ENCODE results near the gene VAC14. TPM values are rescaled to one million over a fixed set of nuclear protein-coding genes. Genes with fewer than 3 reads are reported as not detected.
A peak's percentile ranks its signal among the peaks of the same experiment; 100 is the strongest.

VAC14 gene
- total and polyA plus RNA-seq, 3 experiments from 2014 or later = 43.4 to 50.3 (median 45.9) TPM

- Mint-ChIP-seq H3K9me3 (no peaks in the 10 kb centered on the region), H3K27ac (peak overlapping the region in 1 of 8 donors; percentile 56), H3K4me1 (no peaks in the 10 kb centered on the region), H3K36me3 (peaks cover 0 to 83% (median 10%) of the 10 kb centered on the region in 3 donors), H3K27me3 (no peaks in the 10 kb centered on the region), H3K4me3 (no peak overlapping the region)
- peak; percentile 24 to 67 (median 30) for DNase-seq
- H3K4me3 ChIP-seq (ENCODE audit: low read length) = no peak overlapping the region
- H3K9me3 ChIP-seq (ENCODE audit: low read length) = no peaks in the 10 kb centered on the region
- ChIA-PET POLR2A (interaction anchor here (0.7 to 1.1 kb wide), 2 partner anchors 85 to 424 kb away, joined by 3 to 4 read pairs; partner anchors contain the start of genes DDX19A and MTSS2), CTCF (interaction anchor here (0.9 to 4.1 kb wide), 23 partner anchors 9 to 585 kb away, joined by 3 to 29 read pairs (median 4); no protein-coding TSS in a partner anchor)
- no peaks in the 10 kb centered on the region for H3K27me3 ChIP-seq (ENCODE audit: insufficient read depth, low read length, poor library complexity, severe bottlenecking)
- no peak overlapping the region for H3K27ac ChIP-seq (ENCODE audit: low read depth, low read length)
- no peaks in the 10 kb centered on the region for H3K4me1 ChIP-seq (ENCODE audit: insufficient read depth, low read length)
- H3K36me3 ChIP-seq (ENCODE audit: insufficient read depth, low read length) = peaks cover 7% of the 10 kb centered on the region
These were observed 30.1 kb downstream of the VAC14 start for GRCh38 chr16:70770626-70771552.

DNA sequence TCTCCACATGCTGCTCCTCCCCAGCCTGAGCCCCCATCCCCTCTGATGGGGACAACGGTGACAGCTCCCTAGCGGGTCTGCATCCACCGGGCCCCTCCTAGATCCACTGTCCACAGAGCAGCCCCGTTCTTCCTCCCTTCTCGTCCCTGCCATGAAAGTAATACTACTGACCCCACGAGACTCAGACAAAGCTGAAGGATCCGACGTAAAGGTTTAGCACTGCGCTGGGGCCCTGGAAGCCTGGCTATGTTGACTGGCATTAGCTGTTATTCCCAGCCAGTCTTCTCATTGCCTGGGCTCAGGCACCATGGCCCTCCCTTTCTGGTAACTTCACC lies 30.7 kb downstream of the VAC14 start:
- CTCF ChIA-PET = interaction anchor here (0.9 to 4.1 kb wide), 14 partner anchors 9 to 586 kb away, joined by 3 to 29 read pairs (median 5); no protein-coding TSS in a partner anchor

DNA sequence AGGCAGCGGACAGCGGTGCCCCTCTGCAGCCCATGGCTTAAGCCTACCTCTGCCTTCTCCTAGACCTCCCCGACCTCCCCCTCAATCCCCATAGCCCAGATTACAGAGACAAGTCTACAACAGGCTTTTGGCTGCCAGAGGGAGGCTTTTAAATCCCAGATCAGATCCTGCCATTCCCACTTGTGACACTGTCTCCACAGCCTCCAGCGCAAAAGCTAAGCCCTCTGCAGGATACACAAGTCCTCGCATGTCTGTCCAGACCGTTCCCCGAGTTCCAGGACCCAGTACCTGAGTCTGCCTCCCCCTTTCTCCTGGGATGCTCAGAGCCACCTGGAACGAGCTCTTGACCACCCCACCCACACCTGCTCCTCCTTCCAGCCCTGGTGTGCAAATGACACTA lies 31.2 kb downstream of the VAC14 start:
- ChIA-PET POLR2A (no interaction called here), CTCF (interaction anchor here (0.9 to 4.1 kb wide), 11 partner anchors 9 to 586 kb away, joined by 3 to 29 read pairs (median 3); no protein-coding TSS in a partner anchor)
- H3K4me3 Mint-ChIP-seq = no peak overlapping the region
- H3K27ac Mint-ChIP-seq = peak overlapping the region in 2 of 8 donors; percentile 21 to 70
- H3K9me3 Mint-ChIP-seq = no peaks in the 10 kb centered on the region
- no peaks in the 10 kb centered on the region for H3K4me1 Mint-ChIP-seq
- no peaks in the 10 kb centered on the region for H3K27me3 ChIP-seq (ENCODE audit: insufficient read depth, low read length, poor library complexity, severe bottlenecking)
- DNase-seq = no peak
- H3K27me3 Mint-ChIP-seq = no peaks in the 10 kb centered on the region
- no peak overlapping the region for H3K27ac ChIP-seq (ENCODE audit: low read depth, low read length)
- peaks cover 7% of the 10 kb centered on the region for H3K36me3 ChIP-seq (ENCODE audit: insufficient read depth, low read length)
- H3K36me3 Mint-ChIP-seq = peaks cover 0 to 83% (median 8%) of the 10 kb centered on the region in 3 donors
- H3K4me3 ChIP-seq (ENCODE audit: low read length) = no peak overlapping the region
- no peaks in the 10 kb centered on the region for H3K9me3 ChIP-seq (ENCODE audit: low read length)
- H3K4me1 ChIP-seq (ENCODE audit: insufficient read depth, low read length) = no peaks in the 10 kb centered on the region

More for the DNA sequence above, 30.7 kb downstream of the VAC14 start:
- Mint-ChIP-seq H3K4me1 (no peaks in the 10 kb centered on the region), H3K27ac (peak overlapping the region in 2 of 8 donors; percentile 52 to 70), H3K36me3 (peaks cover 0 to 83% (median 10%) of the 10 kb centered on the region in 3 donors), H3K27me3 (no peaks in the 10 kb centered on the region), H3K9me3 (no peaks in the 10 kb centered on the region), H3K4me3 (no peak overlapping the region)
- no peak for DNase-seq
- Histone ChIP-seq H3K9me3 (ENCODE audit: low read length) (no peaks in the 10 kb centered on the region), H3K4me3 (ENCODE audit: low read length) (no peak overlapping the region), H3K27ac (ENCODE audit: low read depth, low read length) (no peak overlapping the region), H3K36me3 (ENCODE audit: insufficient read depth, low read length) (peaks cover 7% of the 10 kb centered on the region), H3K27me3 (ENCODE audit: insufficient read depth, low read length, poor library complexity, severe bottlenecking) (no peaks in the 10 kb centered on the region), H3K4me1 (ENCODE audit: insufficient read depth, low read length) (no peaks in the 10 kb centered on the region)
- POLR2A ChIA-PET = interaction anchor here (1.1 kb wide), 1 partner anchor 423 kb away, joined by 4 read pairs; the partner anchor contains the start of gene DDX19A

DNA sequence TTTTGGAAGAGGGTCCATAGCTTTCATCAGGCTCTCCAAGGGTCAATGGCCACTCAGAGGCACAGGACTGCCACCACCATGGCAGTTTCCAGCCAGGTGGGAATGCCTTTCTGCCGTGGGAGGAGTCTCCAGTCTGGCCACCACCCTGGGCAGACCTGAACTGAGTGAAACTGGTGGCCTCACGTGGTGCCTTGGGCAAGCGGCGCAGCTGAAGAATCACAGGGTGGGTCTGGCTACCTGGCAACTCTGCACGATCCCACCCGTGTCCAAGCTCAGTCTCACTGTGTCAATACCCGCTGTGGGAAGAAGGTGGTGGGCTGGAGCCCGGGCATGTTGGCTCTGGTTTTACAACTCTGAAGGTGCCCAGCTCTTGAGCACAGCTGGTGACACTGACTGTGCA lies 31.8 kb downstream of the VAC14 start:
- no peaks in the 10 kb centered on the region for H3K4me1 Mint-ChIP-seq
- POLR2A ChIA-PET = no interaction called here
- no peak overlapping the region for H3K4me3 ChIP-seq (ENCODE audit: low read length)
- DNase-seq = no peak
- H3K36me3 Mint-ChIP-seq = peaks cover 0 to 84% (median 9%) of the 10 kb centered on the region in 3 donors
- H3K4me3 Mint-ChIP-seq = no peak overlapping the region
- H3K4me1 ChIP-seq (ENCODE audit: insufficient read depth, low read length) = no peaks in the 10 kb centered on the region
- H3K27me3 Mint-ChIP-seq = no peaks in the 10 kb centered on the region
- H3K27ac ChIP-seq (ENCODE audit: low read depth, low read length) = no peak overlapping the region
- no peak overlapping the region for H3K27ac Mint-ChIP-seq
- H3K9me3 ChIP-seq (ENCODE audit: low read length) = no peaks in the 10 kb centered on the region
- H3K9me3 Mint-ChIP-seq = no peaks in the 10 kb centered on the region
- CTCF ChIA-PET = interaction anchor here (1.6 to 4.1 kb wide), 2 partner anchors 30 to 89 kb away, joined by 5 to 29 read pairs; no protein-coding TSS in a partner anchor
- peaks cover 7% of the 10 kb centered on the region for H3K36me3 ChIP-seq (ENCODE audit: insufficient read depth, low read length)
- H3K27me3 ChIP-seq (ENCODE audit: insufficient read depth, low read length, poor library complexity, severe bottlenecking) = no peaks in the 10 kb centered on the region

DNA sequence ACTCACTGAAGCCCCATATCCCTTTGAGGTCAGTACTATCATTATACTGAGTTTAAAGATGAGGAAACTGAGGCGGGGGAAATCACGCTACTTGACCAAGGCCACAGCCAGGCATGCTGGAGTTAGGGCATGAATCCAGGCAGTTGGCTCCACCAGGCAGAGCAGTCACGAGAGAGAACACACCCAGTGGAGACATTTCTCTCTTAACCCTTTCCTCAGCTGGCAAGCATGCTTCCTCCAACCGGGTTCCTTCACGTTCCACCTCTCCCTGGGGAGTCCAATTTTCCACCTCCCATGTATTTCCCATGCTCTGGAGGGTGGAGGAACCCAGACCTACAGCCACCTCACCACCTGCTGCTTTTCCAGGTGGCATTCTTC lies 32.8 kb downstream of the VAC14 start:
- Histone ChIP-seq H3K9me3 (ENCODE audit: low read length) (no peaks in the 10 kb centered on the region), H3K4me3 (ENCODE audit: low read length) (no peak overlapping the region), H3K27me3 (ENCODE audit: insufficient read depth, low read length, poor library complexity, severe bottlenecking) (no peaks in the 10 kb centered on the region), H3K4me1 (ENCODE audit: insufficient read depth, low read length) (no peaks in the 10 kb centered on the region), H3K36me3 (ENCODE audit: insufficient read depth, low read length) (peaks cover 7% of the 10 kb centered on the region), H3K27ac (ENCODE audit: low read depth, low read length) (no peak overlapping the region)
- DNase-seq = no peak
- Mint-ChIP-seq H3K9me3 (no peaks in the 10 kb centered on the region), H3K36me3 (peaks cover 0 to 78% (median 9%) of the 10 kb centered on the region in 3 donors), H3K4me3 (no peak overlapping the region), H3K27ac (peak overlapping the region in 2 of 8 donors; percentile 6 to 64), H3K27me3 (no peaks in the 10 kb centered on the region), H3K4me1 (no peaks in the 10 kb centered on the region)
- POLR2A ChIA-PET = no interaction called here
- CTCF ChIA-PET = interaction anchor here (1.6 to 4.1 kb wide), 2 partner anchors 29 to 89 kb away, joined by 5 to 29 read pairs; no protein-coding TSS in a partner anchor

- no peaks in the 10 kb centered on the region for H3K9me3 ChIP-seq (ENCODE audit: low read length)
- Mint-ChIP-seq H3K9me3 (no peaks in the 10 kb centered on the region), H3K4me3 (no peak overlapping the region), H3K27ac (no peak overlapping the region), H3K36me3 (peaks cover 0 to 76% (median 9%) of the 10 kb centered on the region in 3 donors), H3K4me1 (no peaks in the 10 kb centered on the region), H3K27me3 (no peaks in the 10 kb centered on the region)
- no peaks in the 10 kb centered on the region for H3K27me3 ChIP-seq (ENCODE audit: insufficient read depth, low read length, poor library complexity, severe bottlenecking)
- POLR2A ChIA-PET = interaction anchor here (0.6 kb wide), 1 partner anchor 8 kb away, joined by 3 read pairs; no protein-coding TSS in a partner anchor
- peaks cover 7% of the 10 kb centered on the region for H3K36me3 ChIP-seq (ENCODE audit: insufficient read depth, low read length)
- CTCF ChIA-PET = interaction anchor here (1.2 to 4.1 kb wide), 3 partner anchors 29 to 88 kb away, joined by 4 to 29 read pairs (median 5); no protein-coding TSS in a partner anchor
- DNase-seq = no peak
- H3K27ac ChIP-seq (ENCODE audit: low read depth, low read length) = no peak overlapping the region
- H3K4me3 ChIP-seq (ENCODE audit: low read length) = no peak overlapping the region
- H3K4me1 ChIP-seq (ENCODE audit: insufficient read depth, low read length) = no peaks in the 10 kb centered on the region
These were observed 33.4 kb downstream of the VAC14 start for GRCh38 chr16:70767377-70768202.

DNA sequence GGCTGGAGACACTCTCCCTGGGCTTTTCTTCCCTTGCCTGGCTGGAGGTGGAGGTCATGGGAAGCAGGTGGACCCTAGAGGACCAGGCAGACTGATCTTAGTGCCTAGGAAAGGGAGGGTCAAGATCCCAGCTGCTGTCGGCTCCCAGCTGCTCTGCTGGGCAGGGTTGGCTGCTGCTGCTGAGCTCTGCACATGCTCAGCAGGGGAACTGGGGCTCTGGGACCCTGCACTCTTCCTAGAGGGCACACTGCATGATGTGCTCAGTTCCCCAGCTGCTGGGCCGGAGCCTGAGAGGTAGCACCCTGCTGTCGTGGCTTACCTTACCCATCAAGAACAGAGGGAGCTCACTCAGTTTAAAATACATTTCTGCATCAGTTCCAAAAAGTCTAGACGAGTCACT lies 34.3 kb downstream of the VAC14 start:
- Histone ChIP-seq H3K9me3 (ENCODE audit: low read length) (no peaks in the 10 kb centered on the region), H3K4me3 (ENCODE audit: low read length) (no peak overlapping the region), H3K27ac (ENCODE audit: low read depth, low read length) (no peak overlapping the region), H3K4me1 (ENCODE audit: insufficient read depth, low read length) (no peaks in the 10 kb centered on the region), H3K36me3 (ENCODE audit: insufficient read depth, low read length) (peaks cover 2% of the 10 kb centered on the region), H3K27me3 (ENCODE audit: insufficient read depth, low read length, poor library complexity, severe bottlenecking) (no peaks in the 10 kb centered on the region)
- Mint-ChIP-seq H3K9me3 (no peaks in the 10 kb centered on the region), H3K4me1 (no peaks in the 10 kb centered on the region), H3K27ac (no peak overlapping the region), H3K36me3 (peaks cover 0 to 76% (median 4%) of the 10 kb centered on the region in 3 donors), H3K4me3 (no peak overlapping the region), H3K27me3 (no peaks in the 10 kb centered on the region)
- ChIA-PET CTCF (interaction anchor here (0.5 to 1.2 kb wide), 2 partner anchors 87 to 275 kb away, joined by 3 to 4 read pairs; no protein-coding TSS in a partner anchor), POLR2A (no interaction called here)
- no peak for DNase-seq
